Activated CD8-positive, alpha-beta memory T cell treated with anti-CD3 and anti-CD28 coated beads, Interleukin-2, amount 10 ng/mL, durations not matched to agents 7 days and 5 days (primary cell): ENCODE measurements around the gene VSIR. TPM values are rescaled to one million over a fixed set of nuclear protein-coding genes. Genes with fewer than 3 reads are reported as not detected.

Source experiments
- ATAC-seq: fragments of 150-1000 bp; cut with Tn5 transposase; one replicate; pipeline ENCODE4 v1.10.0; 2021; ENCODE audit warnings: moderate library complexity
- CTCF ChIA-PET: fragments of 350-600 bp; sonication (Branson Sonifier 250); formaldehyde crosslinking; loops from one replicate; lab custom pipeline; 2021; ENCODE audit warnings: antibody characterized with exemption; lab: Charles Lee
- DNase-seq: peaks from one replicate; pipeline ENCODE4 v3.0.0-alpha.2; 2020
- H3K27ac Mint-ChIP-seq: one replicate; pipeline ENCODE4 v1.8.0; 2021; ENCODE audit warnings: mild to moderate bottlenecking, mixed read lengths
- H3K27me3 Mint-ChIP-seq: one replicate; pipeline ENCODE4 v1.8.0; 2021; ENCODE audit warnings: mixed read lengths
- H3K36me3 Mint-ChIP-seq: one replicate; pipeline ENCODE4 v1.8.0; 2021; ENCODE audit warnings: mild to moderate bottlenecking, mixed read lengths
- H3K4me1 Mint-ChIP-seq: one replicate; pipeline ENCODE4 v1.8.0; 2021; ENCODE audit warnings: mixed read lengths
- H3K4me3 Mint-ChIP-seq: one replicate; pipeline ENCODE4 v1.8.0; 2021; ENCODE audit warnings: mild to moderate bottlenecking, moderate library complexity, mixed read lengths
- H3K9me3 Mint-ChIP-seq: one replicate; pipeline ENCODE4 v1.8.0; 2022; ENCODE audit warnings: low read depth, mixed read lengths
- microRNA-seq: library from miRNA; unstranded; fragments of <30 nt; microRNA quantifications from one replicate; pipeline ENCODE4 v1.2.0, GENCODE V29; 2022
- total RNA-seq, 2 experiments: library from RNA; stranded (reverse); gene quantifications; one replicate each; pipeline ENCODE4 v1.2.3, GENCODE V29; 2021

Gene VSIR
- total RNA-seq, 2 experiments from 2014 or later: 37.8 to 68.4 TPM

DNA sequence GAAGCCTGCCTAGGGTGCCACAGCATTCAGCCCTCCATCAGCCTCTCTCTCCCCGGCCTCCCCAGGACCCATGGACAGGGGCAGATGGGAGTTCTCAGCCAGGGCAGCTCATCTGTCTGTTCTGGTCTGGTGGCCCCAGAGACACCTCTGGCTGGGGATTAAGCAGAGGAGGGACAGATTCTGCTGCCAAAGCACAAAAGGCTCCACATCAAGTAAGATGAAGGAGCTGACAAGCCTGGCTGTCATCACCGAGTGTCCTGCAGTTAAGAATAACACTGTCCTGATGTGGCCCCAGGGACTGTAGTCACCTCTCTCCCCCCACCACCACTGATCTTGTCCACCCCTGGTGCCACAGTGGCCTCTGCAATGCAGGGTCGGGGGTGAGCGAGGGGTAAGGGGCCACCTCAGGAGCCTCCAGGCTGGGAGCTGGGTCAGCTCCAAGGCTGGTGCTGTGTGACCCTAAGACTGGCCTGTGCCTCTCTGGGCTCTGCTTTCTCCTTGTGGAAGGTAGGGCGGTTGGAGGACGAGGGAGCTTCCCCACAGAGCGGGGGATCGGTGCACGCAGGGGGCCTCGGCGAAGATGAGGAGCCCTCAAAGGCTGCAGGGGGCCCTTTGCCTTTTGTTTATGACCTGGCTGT lies 72.5 kb downstream of the VSIR start:
- CTCF ChIA-PET: interaction anchor here (1.1 to 11.3 kb wide), 4 partner anchors 11 to 196 kb away, joined by 3 to 235 read pairs (median 23); partner anchors contain the start of gene C10orf105
- no peak for ATAC-seq
- H3K27ac Mint-ChIP-seq: no peak overlapping the region
- H3K4me3 Mint-ChIP-seq: no peak overlapping the region
- no peak for DNase-seq
- peaks cover 8% of the 10 kb centered on the region for H3K27me3 Mint-ChIP-seq
- no peaks in the 10 kb centered on the region for H3K36me3 Mint-ChIP-seq
- peaks cover 30% of the 10 kb centered on the region for H3K4me1 Mint-ChIP-seq
- no peaks in the 10 kb centered on the region for H3K9me3 Mint-ChIP-seq

DNA sequence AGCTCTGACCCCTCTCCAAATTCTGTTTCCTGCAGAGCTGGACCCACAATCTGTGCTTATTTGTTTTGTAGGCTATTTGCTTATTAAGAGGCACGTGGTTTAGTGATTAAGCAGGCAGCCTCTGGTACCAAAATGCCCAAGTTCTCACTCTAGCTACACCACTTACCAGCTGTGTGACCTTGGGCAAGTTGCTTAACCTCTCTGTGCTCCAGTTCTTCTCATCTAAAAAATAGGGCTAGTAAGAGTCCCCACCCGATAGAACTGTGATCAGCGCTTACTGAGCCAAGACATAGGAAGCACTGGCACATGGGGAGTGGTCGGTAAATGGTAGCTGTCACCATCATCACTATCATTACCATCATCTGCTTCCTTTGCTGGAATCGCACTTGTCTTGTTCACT lies 74.6 kb downstream of the VSIR start:
- DNase-seq (no peak), ATAC-seq (peak; percentile 6)
- CTCF ChIA-PET: interaction anchor here (0.6 to 11.3 kb wide), 18 partner anchors 9 to 385 kb away, joined by 3 to 235 read pairs (median 7); partner anchors contain the start of genes C10orf105, SLC29A3 and VSIR
- H3K4me1 Mint-ChIP-seq: peaks cover 48% of the 10 kb centered on the region
- H3K27ac Mint-ChIP-seq: peak overlapping the region; percentile 69
- H3K9me3 Mint-ChIP-seq: no peaks in the 10 kb centered on the region
- H3K4me3 Mint-ChIP-seq: no peak overlapping the region
- no peaks in the 10 kb centered on the region for H3K36me3 Mint-ChIP-seq
- peaks cover 8% of the 10 kb centered on the region for H3K27me3 Mint-ChIP-seq

DNA sequence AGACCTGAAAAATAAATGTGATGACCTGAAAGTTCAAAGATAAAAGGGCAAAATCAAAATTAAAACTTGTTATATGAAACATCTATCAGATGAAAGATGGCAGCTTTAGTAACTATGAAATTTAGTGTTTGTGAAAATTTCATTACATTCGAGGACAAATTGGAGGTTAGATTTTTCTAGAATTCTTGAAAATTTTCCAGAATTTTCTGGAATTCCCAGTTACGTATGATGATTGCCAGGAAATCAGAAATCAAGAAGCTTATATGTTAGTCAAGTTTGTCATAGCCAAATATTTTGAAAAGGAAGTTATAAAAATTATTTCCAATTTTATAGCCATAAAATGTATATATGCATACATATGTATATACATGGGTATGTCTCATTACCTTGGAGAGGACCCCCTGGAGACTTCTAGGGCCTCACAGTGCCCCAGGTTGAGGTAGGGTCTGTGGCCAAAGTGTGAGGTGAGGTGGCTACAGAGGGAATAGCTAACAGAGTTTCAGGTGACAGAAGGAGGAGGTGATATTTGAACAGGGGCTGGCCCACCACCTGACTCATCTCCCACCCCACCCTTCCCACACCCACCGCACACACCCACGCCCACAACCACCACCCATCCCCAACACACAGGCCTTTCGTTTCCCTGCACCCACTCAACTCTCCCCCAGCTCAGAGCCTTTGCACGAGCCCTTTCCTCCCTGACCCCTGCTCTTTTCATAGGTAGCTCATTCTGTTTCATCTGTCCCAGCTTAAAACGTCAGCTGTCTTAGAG lies 75.2 kb downstream of the VSIR start:
- ATAC-seq (peak; percentile 56), DNase-seq (peak; percentile 82)
- CTCF ChIA-PET: interaction anchor here (0.6 to 11.3 kb wide), 26 partner anchors 8 to 384 kb away, joined by 3 to 235 read pairs (median 5); partner anchors contain the start of genes C10orf105, SLC29A3 and VSIR
- peak overlapping the region; percentile 69 for H3K27ac Mint-ChIP-seq
- H3K27me3 Mint-ChIP-seq: peaks cover 8% of the 10 kb centered on the region
- peaks cover 51% of the 10 kb centered on the region for H3K4me1 Mint-ChIP-seq
- no peaks in the 10 kb centered on the region for H3K36me3 Mint-ChIP-seq
- H3K4me3 Mint-ChIP-seq: no peak overlapping the region
- H3K9me3 Mint-ChIP-seq: no peaks in the 10 kb centered on the region

Small RNAs within 50 kb of the gene (microRNA-seq; reads per million reads assigned to microRNA genes)
- gene MIR7152: not detected

Other genes starting within 250 kb of the VSIR start
- under 1 TPM; 0.18 to 0.26 TPM for gene C10orf105, start 53.7 kb downstream of the VSIR start, total RNA-seq
- 100 to 1,000 TPM; 111 to 118 TPM for gene PSAP, start 77.7 kb upstream of the VSIR start, total RNA-seq
- gene CHST3, start 190.9 kb upstream of the VSIR start, total RNA-seq: under 1 TPM in 1 of 2 experiments, not detected in 1; 0.05 TPM